B cell (primary cell): Measurements from ENCODE around the gene HYLS1. TPM values are rescaled to one million over a fixed set of nuclear protein-coding genes. Genes with fewer than 3 reads are reported as not detected.

ENCODE experiments used
- ATAC-seq: fragments of 200-7000 bp; cut with Tn5 transposase; one replicate; pipeline ENCODE4 v1.10.0; 2021; ENCODE audit warnings: low read depth, mild to moderate bottlenecking, moderate number of reproducible peaks, moderate library complexity
- CTCF ChIA-PET: fragments of 350-600 bp; sonication (Branson Sonifier 250); formaldehyde crosslinking; loops from one replicate; lab custom pipeline; 2021; ENCODE audit warnings: antibody characterized with exemption, inconsistent platforms; lab: Charles Lee
- POLR2A ChIA-PET: fragments of 350-600 bp; sonication (Branson Sonifier 250); formaldehyde crosslinking; loops from one replicate; lab custom pipeline; 2021; ENCODE audit warnings: antibody characterized with exemption; lab: Charles Lee
- DNase-seq: peaks from one replicate; pipeline ENCODE4 v3.0.0; 2013
- H2AFZ ChIP-seq: 2 replicates; pipeline ENCODE4 v1.6.1; 2012; ENCODE audit warnings: mild to moderate bottlenecking, low read depth, low read length; ENCODE audit not compliant: insufficient read depth, poor library complexity, severe bottlenecking
- H3K27ac ChIP-seq, 2 donors: 1 replicate in 1 of 2; 2 replicates in 1 of 2; pipeline ENCODE4 v1.5.1; 2012 to 2013; ENCODE audit warnings: low read length in 2 of 2, mild to moderate bottlenecking in 2 of 2, moderate library complexity in 1 of 2
- H3K27me3 ChIP-seq, 4 experiments: fragments of 200-600 bp in 1 of 4; sonication (generic) in 1 of 4; replicated peaks in 1 of 4; 1 replicate in 2 of 4; 2 replicates in 2 of 4; pipeline versions ENCODE4 v1.6.1 to v1.7.0; 2013 to 2016; ENCODE audit warnings: low read length in 3 of 4, mild to moderate bottlenecking in 2 of 4, mixed read lengths in 1 of 4, moderate library complexity in 1 of 4; ENCODE audit not compliant: insufficient read depth in 4 of 4, control insufficient read depth in 3 of 4; ENCODE audit errors: control extremely low read depth in 1 of 4
- H3K36me3 ChIP-seq, 2 experiments: replicated peaks in 1 of 2; 1 replicate in 1 of 2; 2 replicates in 1 of 2; pipeline versions ENCODE4 v1.6.1 to v1.7.1; 2013; ENCODE audit warnings: low read length in 1 of 2; ENCODE audit not compliant: insufficient read depth in 2 of 2, control insufficient read depth in 1 of 2; ENCODE audit errors: control extremely low read depth in 1 of 2, extremely low read depth in 1 of 2
- H3K4me1 ChIP-seq, 2 donors: fragments of 200-600 bp in 1 of 2; sonication (generic) in 1 of 2; 1 replicate in 1 of 2; 2 replicates in 1 of 2; pipeline versions ENCODE4 v1.5.1 to v1.6.1; 2013 to 2017; ENCODE audit warnings: low read length in 2 of 2; ENCODE audit not compliant: control insufficient read depth in 2 of 2, insufficient read depth in 2 of 2
- H3K4me2 ChIP-seq: replicated peaks from 2 replicates; pipeline ENCODE3; 2012; ENCODE audit warnings: mild to moderate bottlenecking, low read depth, low read length; ENCODE audit not compliant: poor library complexity, severe bottlenecking
- H3K4me3 ChIP-seq, 5 experiments: fragments of 200-600 bp in 1 of 5; sonication (generic) in 1 of 5; 1 replicate in 3 of 5; 2 replicates in 2 of 5; pipeline versions ENCODE4 v1.5.1 to v1.7.0; 2011 to 2016; ENCODE audit warnings: low read length in 4 of 5, mild to moderate bottlenecking in 4 of 5, low read depth in 2 of 5, control low read depth in 1 of 5, moderate library complexity in 1 of 5; ENCODE audit not compliant: insufficient read depth in 1 of 5; ENCODE audit errors: control extremely low read depth in 1 of 5, extremely low read depth in 1 of 5
- H3K79me2 ChIP-seq: fragments of 200-600 bp; sonication (generic); one replicate; pipeline ENCODE4 v1.6.0; 2016; ENCODE audit warnings: low read length; ENCODE audit not compliant: control insufficient read depth, insufficient read depth
- H3K9ac ChIP-seq: fragments of 200-600 bp; sonication (generic); 2 replicates; pipeline ENCODE4 v1.6.1; 2017; ENCODE audit warnings: mild to moderate bottlenecking, low read length, moderate library complexity
- H3K9me3 ChIP-seq, 3 donors: one replicate each; pipeline versions ENCODE4 v1.6.1 to v1.7.1; 2013; ENCODE audit warnings: low read length in 2 of 3; ENCODE audit not compliant: control insufficient read depth in 2 of 3, insufficient read depth in 1 of 3; ENCODE audit errors: control extremely low read depth in 1 of 3
- H4K20me1 ChIP-seq: 2 replicates; pipeline ENCODE4 v1.6.0; 2012; ENCODE audit warnings: mild to moderate bottlenecking, low read length; ENCODE audit not compliant: insufficient read depth, control insufficient read depth, poor library complexity, severe bottlenecking
- H3K27ac Mint-ChIP-seq: one replicate; pipeline ENCODE4 v1.8.0; 2021; ENCODE audit warnings: mixed read lengths
- H3K27me3 Mint-ChIP-seq: one replicate; pipeline ENCODE4 v1.8.0; 2021; ENCODE audit warnings: mixed read lengths
- H3K4me1 Mint-ChIP-seq: one replicate; pipeline ENCODE4 v1.8.0; 2021; ENCODE audit warnings: mixed read lengths
- H3K4me3 Mint-ChIP-seq: one replicate; pipeline ENCODE4 v1.8.0; 2021; ENCODE audit warnings: mixed read lengths
- H3K9me3 Mint-ChIP-seq: one replicate; pipeline ENCODE4 v1.8.0; 2022; ENCODE audit warnings: mixed read lengths; ENCODE audit not compliant: insufficient read depth
- CTCF ChIP-seq: fragments of 200-600 bp; IDR thresholded peaks from one replicate; pipeline ENCODE4 v1.8.0; 2022; ENCODE audit warnings: antibody characterized with exemption, mild to moderate bottlenecking
- EZH2 ChIP-seq: IDR thresholded peaks from 2 replicates; pipeline ENCODE4 v1.6.1; 2012; ENCODE audit warnings: borderline replicate concordance, low read depth, mild to moderate bottlenecking, moderate library complexity, low read length; ENCODE audit not compliant: insufficient read depth, poor library complexity, severe bottlenecking
- WGBS: methylation state at CpG from one replicate; pipeline ENCODE4 v1.1.5; 2013; ENCODE audit warnings: missing lambda C conversion rate; ENCODE audit not compliant: insufficient coverage; 5-methylcytosine and 5-hydroxymethylcytosine counted together
- intact Hi-C: fragments of 100-400 bp; cut with micrococcal nuclease; formaldehyde crosslinking; loops from one replicate; pipeline ENCODE4 v1.10.0; 2022
- polyA plus RNA-seq: library from polyadenylated mRNA; depleted of rRNA; stranded (reverse); fragments of >200 nt; gene quantifications from 2 replicates; pipeline ENCODE4 v1.2.3, GENCODE V29; 2012
- total RNA-seq, 2 donors: library from RNA; stranded (reverse); fragments of 120-200 nt in 1 of 2; gene quantifications; 1 replicate in 1 of 2; 2 replicates in 1 of 2; pipeline versions ENCODE4 v1.2.3 to v1.2.4, GENCODE V29; 2013 to 2022

Gene HYLS1
- total and polyA plus RNA-seq, 2 donors (not counting 1 experiment from before 2014, with no cell fraction given) = 3.1 to 9.4 TPM

GRCh38 chr11:125929445-125930075, 42.1 kb downstream of the HYLS1 start:
- POLR2A ChIA-PET = no interaction called here
- no peak overlapping the region for H3K27ac Mint-ChIP-seq
- peaks cover 40% of the 10 kb centered on the region for H3K27me3 Mint-ChIP-seq
- no peaks in the 10 kb centered on the region for H3K9me3 ChIP-seq
- no peaks in the 10 kb centered on the region for H3K79me2 ChIP-seq
- H3K27me3 ChIP-seq = peaks cover 0 to 5% (median 0%) of the 10 kb centered on the region in 4 experiments
- H3K36me3 ChIP-seq = no peaks in the 10 kb centered on the region
- no peak overlapping the region for H3K27ac ChIP-seq
- no peak overlapping the region for H3K4me3 ChIP-seq
- H2AFZ ChIP-seq = no peak overlapping the region
- H3K4me3 Mint-ChIP-seq = no peak overlapping the region
- no peak overlapping the region for H3K4me2 ChIP-seq
- 78% methylated on average over 9 of the region's 9 CpGs for WGBS
- CTCF ChIA-PET = no interaction called here
- H3K4me1 Mint-ChIP-seq = no peaks in the 10 kb centered on the region
- intact Hi-C loops = no loop called here
- H3K9me3 Mint-ChIP-seq = no peaks in the 10 kb centered on the region
- no peaks in the 10 kb centered on the region for H3K4me1 ChIP-seq
- no peak for DNase-seq
- no peak overlapping the region for H3K9ac ChIP-seq
- no peak for ATAC-seq
- TF ChIP-seq EZH2 (no peak), CTCF (no peak)
- H4K20me1 ChIP-seq = no peaks in the 10 kb centered on the region

GRCh38 chr11:125930076-125930450, 42.6 kb downstream of the HYLS1 start:
- 87% methylated on average over 7 of the region's 11 CpGs for WGBS
- H3K36me3 ChIP-seq = no peaks in the 10 kb centered on the region
- peaks cover 35% of the 10 kb centered on the region for H3K27me3 Mint-ChIP-seq
- intact Hi-C loops = no loop called here
- no peak overlapping the region for H3K4me2 ChIP-seq
- ATAC-seq = no peak
- POLR2A ChIA-PET = no interaction called here
- CTCF ChIA-PET = no interaction called here
- no peak overlapping the region for H2AFZ ChIP-seq
- no peak for DNase-seq
- no peak overlapping the region for H3K27ac ChIP-seq
- H3K27ac Mint-ChIP-seq = no peak overlapping the region
- H3K9me3 ChIP-seq = no peaks in the 10 kb centered on the region
- TF ChIP-seq CTCF (no peak), EZH2 (no peak)
- no peaks in the 10 kb centered on the region for H3K4me1 Mint-ChIP-seq
- no peak overlapping the region for H3K4me3 ChIP-seq
- H3K9me3 Mint-ChIP-seq = no peaks in the 10 kb centered on the region
- H3K27me3 ChIP-seq = peaks cover 0 to 5% (median 0%) of the 10 kb centered on the region in 4 experiments
- no peaks in the 10 kb centered on the region for H3K4me1 ChIP-seq
- no peaks in the 10 kb centered on the region for H4K20me1 ChIP-seq
- no peaks in the 10 kb centered on the region for H3K79me2 ChIP-seq
- no peak overlapping the region for H3K9ac ChIP-seq
- H3K4me3 Mint-ChIP-seq = no peak overlapping the region
